ENCODE results near the gene BPNT1. TPM values are rescaled to one million over a fixed set of nuclear protein-coding genes. Genes with fewer than 3 reads are reported as not detected.

The BPNT1 gene
- total and polyA plus RNA-seq, 2 of the 13 experiments (the other 11 are each of a cell fraction or from before 2014, with no cell fraction given): 35.2 to 43.9 TPM

DNA sequence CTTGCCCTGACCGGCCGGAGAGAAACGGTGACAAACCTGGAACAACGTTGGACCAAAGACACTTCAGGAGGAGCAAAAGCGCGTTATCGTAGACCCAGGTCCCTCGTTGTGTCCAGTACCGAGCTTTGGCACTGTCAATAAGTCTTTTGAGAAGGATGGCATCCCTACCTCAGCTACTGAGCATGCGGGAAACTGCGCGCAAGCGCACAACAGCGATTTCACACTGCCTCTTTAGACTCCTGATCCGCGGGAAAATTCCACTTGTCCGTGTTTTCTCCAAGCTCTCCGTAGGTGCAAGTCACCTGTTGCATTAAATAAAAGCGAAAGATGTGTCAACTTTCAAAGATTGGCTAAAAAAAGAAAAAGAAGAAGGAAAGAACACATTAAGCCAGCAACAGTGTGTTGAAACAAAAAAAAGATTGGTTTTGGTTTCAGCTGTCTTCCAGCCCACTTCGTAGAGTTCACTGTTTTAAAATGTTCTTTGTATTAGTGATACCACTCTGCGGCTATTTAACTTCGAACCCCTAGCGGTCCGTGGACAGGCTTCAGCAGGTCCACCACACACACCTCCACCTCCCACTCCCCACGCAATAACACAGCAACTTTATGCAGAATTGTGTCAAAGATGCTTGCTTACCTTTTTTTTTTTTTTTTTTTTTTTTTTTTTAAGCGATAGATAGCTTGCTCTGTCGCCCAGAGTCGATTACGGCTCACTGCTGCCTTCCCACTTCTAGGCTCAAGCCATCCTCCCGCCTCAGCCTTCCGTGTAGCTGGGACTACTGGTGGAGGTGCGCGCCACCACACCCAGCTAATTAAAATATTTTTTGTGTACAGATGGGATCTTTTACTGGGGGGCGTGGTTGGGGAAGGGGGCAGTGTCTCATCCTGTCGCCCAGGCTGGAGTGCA, at the start of gene BPNT1 (continued):
- TF ChIP-seq NONO (IDR thresholded peaks at IDR 0.05): no peak
- TF ChIP-seq NONO (CRISPR knock-in tag; conservative IDR thresholded peaks at IDR 0.05): no peak
- TF ChIP-seq ZNF12 (CRISPR knock-in tag; IDR thresholded peaks at IDR 0.05): no peak
- TF ChIP-seq TEAD2 (CRISPR knock-in tag; IDR thresholded peaks at IDR 0.05): no peak
- no peak for TF ChIP-seq ZNF234 (CRISPR knock-in tag; conservative IDR thresholded peaks at IDR 0.05)
- TF ChIP-seq ZNF879 (CRISPR knock-in tag; IDR thresholded peaks at IDR 0.05): no peak
- TF ChIP-seq, protein P1, sequence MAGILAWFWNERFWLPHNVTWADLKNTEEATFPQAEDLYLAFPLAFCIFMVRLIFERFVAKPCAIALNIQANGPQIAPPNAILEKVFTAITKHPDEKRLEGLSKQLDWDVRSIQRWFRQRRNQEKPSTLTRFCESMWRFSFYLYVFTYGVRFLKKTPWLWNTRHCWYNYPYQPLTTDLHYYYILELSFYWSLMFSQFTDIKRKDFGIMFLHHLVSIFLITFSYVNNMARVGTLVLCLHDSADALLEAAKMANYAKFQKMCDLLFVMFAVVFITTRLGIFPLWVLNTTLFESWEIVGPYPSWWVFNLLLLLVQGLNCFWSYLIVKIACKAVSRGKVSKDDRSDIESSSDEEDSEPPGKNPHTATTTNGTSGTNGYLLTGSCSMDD (CRISPR knock-in tag; IDR thresholded peaks at IDR 0.05): no peak
- peak; percentile 60; the same call in 1 of the 2 replicates for TF ChIP-seq KDM2A (CRISPR knock-in tag; IDR thresholded peaks at IDR 0.05; ENCODE audit: borderline replicate concordance, low read depth)
- no peak for TF ChIP-seq RERE (CRISPR knock-in tag; IDR thresholded peaks at IDR 0.05; ENCODE audit: low read depth)
- TF ChIP-seq ARNTL (CRISPR knock-in tag; IDR thresholded peaks at IDR 0.05): peak; percentile 60; the same call in 1 of the 2 replicates
- TF ChIP-seq REXO4 (CRISPR knock-in tag; IDR thresholded peaks at IDR 0.05; ENCODE audit: borderline replicate concordance): no peak
- 0 out of 2 replicates have a peak, but pooled peaks have one; percentile 20 for TF ChIP-seq PAXIP1 (CRISPR knock-in tag; conservative IDR thresholded peaks at IDR 0.05)
- TF ChIP-seq ZSCAN21 (CRISPR knock-in tag; IDR thresholded peaks at IDR 0.05; ENCODE audit: borderline replicate concordance): 0 out of 2 replicates have a peak, but pooled peaks have one; percentile 56
- 0 out of 2 replicates have a peak, but pooled peaks have one; percentile 30 for TF ChIP-seq TARDBP (CRISPR knock-in tag; IDR thresholded peaks at IDR 0.05)
- TF ChIP-seq HBP1 (CRISPR knock-in tag; IDR thresholded peaks at IDR 0.05; ENCODE audit: low read depth): 0 out of 2 replicates have a peak, but pooled peaks have one; percentile 44
- no peak for TF ChIP-seq NPAS2 (CRISPR knock-in tag; IDR thresholded peaks at IDR 0.05; ENCODE audit: borderline replicate concordance)

All from HepG2 (cell line).